IMR-90 (cell line): ENCODE results near the gene CCDC13. TPM values are rescaled to one million over a fixed set of nuclear protein-coding genes. Genes with fewer than 3 reads are reported as not detected.

ENCODE experiments used
- ATAC-seq: fragments of 200-7000 bp; cut with Tn5 transposase; 2 replicates; pipeline ENCODE4 v1.9.1; 2020; ENCODE audit warnings: low read depth, mild to moderate bottlenecking, moderate library complexity
- BruUV-seq: library from RNA; stranded (reverse); fragments of 400-500 nt; replicated peaks from 2 replicates; lab custom pipeline; 2021; lab: Mats Ljungman, UMichigan
- CTCF ChIA-PET: fragments of 300-600 bp; formaldehyde crosslinking; extraction: SDS; loops from one replicate; lab custom pipeline; 2021; ENCODE audit warnings: antibody characterized with exemption; lab: Yijun Ruan, JAX
- POLR2A ChIA-PET: fragments of 300-600 bp; sonication (Branson Sonifier 250); formaldehyde crosslinking; loops from one replicate; lab custom pipeline; 2022; ENCODE audit warnings: antibody characterized with exemption; ENCODE audit not compliant: unreplicated experiment; lab: Charles Lee
- DNase-seq: peaks from one replicate; pipeline ENCODE4 v3.0.0; 2013
- H2AFZ ChIP-seq: replicated peaks from 2 replicates; pipeline ENCODE3; 2013; ENCODE audit warnings: low read length, mild to moderate bottlenecking; ENCODE audit not compliant: poor library complexity
- H2AK5ac ChIP-seq: 2 replicates; pipeline ENCODE4 v1.6.1; 2013; ENCODE audit warnings: low read depth, low read length, inconsistent platforms
- H2AK9ac ChIP-seq: replicated peaks from 2 replicates; pipeline ENCODE3; 2013; ENCODE audit warnings: mild to moderate bottlenecking, low read depth, low read length, moderate library complexity; ENCODE audit not compliant: poor library complexity
- H2BK120ac ChIP-seq: 2 replicates; pipeline ENCODE4 v1.6.1; 2013; ENCODE audit warnings: low read depth, low read length, inconsistent platforms
- H2BK15ac ChIP-seq: 3 replicates; pipeline ENCODE4 v1.6.1; 2013; ENCODE audit warnings: low read depth, low read length, inconsistent platforms
- H2BK20ac ChIP-seq: 2 replicates; pipeline ENCODE4 v1.6.1; 2013; ENCODE audit warnings: low read depth, mild to moderate bottlenecking, inconsistent platforms, low read length, moderate library complexity
- H2BK5ac ChIP-seq: 2 replicates; pipeline ENCODE4 v1.6.1; 2013; ENCODE audit warnings: mild to moderate bottlenecking, low read depth, low read length, inconsistent platforms; ENCODE audit not compliant: poor library complexity, severe bottlenecking
- H3K14ac ChIP-seq: replicated peaks from 2 replicates; pipeline ENCODE4 v1.6.1; 2013; ENCODE audit warnings: low read depth, low read length, inconsistent platforms
- H3K18ac ChIP-seq: 2 replicates; pipeline ENCODE4 v1.6.1; 2013; ENCODE audit warnings: low read depth, low read length, control low read depth
- H3K23ac ChIP-seq: 2 replicates; pipeline ENCODE4 v1.6.1; 2013; ENCODE audit warnings: low read depth, low read length, inconsistent platforms
- H3K27ac ChIP-seq: 2 replicates; pipeline ENCODE4 v1.5.1; 2013; ENCODE audit warnings: mild to moderate bottlenecking, control low read depth, low read length; ENCODE audit not compliant: insufficient read depth
- H3K27me3 ChIP-seq: 2 replicates; pipeline ENCODE4 v1.6.1; 2013; ENCODE audit warnings: low read length; ENCODE audit not compliant: control insufficient read depth, insufficient read depth
- H3K36me3 ChIP-seq: 2 replicates; pipeline ENCODE4 v1.6.1; 2013; ENCODE audit warnings: low read length, mixed read lengths; ENCODE audit not compliant: control insufficient read depth, insufficient read depth
- H3K4ac ChIP-seq: 2 replicates; pipeline ENCODE4 v1.6.1; 2013; ENCODE audit warnings: low read depth, low read length, inconsistent platforms
- H3K4me1 ChIP-seq: 2 replicates; pipeline ENCODE4 v1.6.1; 2013; ENCODE audit warnings: low read length, mixed read lengths; ENCODE audit not compliant: control insufficient read depth, insufficient read depth
- H3K4me2 ChIP-seq: 2 replicates; pipeline ENCODE4 v1.6.1; 2013; ENCODE audit warnings: low read depth, mild to moderate bottlenecking, control low read depth, low read length, moderate library complexity
- H3K4me3 ChIP-seq: 2 replicates; pipeline ENCODE4 v1.5.1; 2013; ENCODE audit warnings: low read depth, mild to moderate bottlenecking, control low read depth, low read length, moderate library complexity; ENCODE audit not compliant: insufficient read depth
- H3K56ac ChIP-seq: 2 replicates; pipeline ENCODE4 v1.6.1; 2013; ENCODE audit warnings: low read length, inconsistent platforms; ENCODE audit not compliant: insufficient read depth; ENCODE audit errors: extremely low read depth
- H3K79me1 ChIP-seq, 2 experiments: 2 replicates each; pipeline ENCODE4 v1.6.1; 2013; ENCODE audit warnings: low read length in 2 of 2, inconsistent platforms in 1 of 2, low read depth in 1 of 2
- H3K9ac ChIP-seq: 2 replicates; pipeline ENCODE4 v1.6.1; 2013; ENCODE audit warnings: low read depth, low read length, control low read depth
- H3K9me1 ChIP-seq: 2 replicates; pipeline ENCODE4 v1.6.1; 2013; ENCODE audit warnings: low read length, inconsistent platforms; ENCODE audit not compliant: insufficient read depth
- H3K9me3 ChIP-seq: 2 replicates; pipeline ENCODE4 v1.6.1; 2013; ENCODE audit warnings: low read length; ENCODE audit not compliant: control insufficient read depth, insufficient read depth
- H4K20me1 ChIP-seq: 2 replicates; pipeline ENCODE4 v1.6.1; 2013; ENCODE audit warnings: low read length, inconsistent platforms; ENCODE audit not compliant: insufficient read depth
- H4K5ac ChIP-seq: 2 replicates; pipeline ENCODE4 v1.6.1; 2013; ENCODE audit warnings: mild to moderate bottlenecking, low read depth, low read length, control low read depth
- H4K8ac ChIP-seq, 2 experiments: 2 replicates each; pipeline ENCODE4 v1.6.1; 2013; ENCODE audit warnings: low read depth in 2 of 2, low read length in 2 of 2, control low read depth in 1 of 2, inconsistent platforms in 1 of 2
- H4K91ac ChIP-seq: 2 replicates; pipeline ENCODE4 v1.6.1; 2013; ENCODE audit warnings: low read depth, low read length, inconsistent platforms; ENCODE audit not compliant: insufficient read depth
- CHD1 ChIP-seq: IDR thresholded peaks from 2 replicates; pipeline ENCODE4 v1.6.1; 2012; ENCODE audit warnings: low read depth, low read length, improper control_type of control experiment
- FOS ChIP-seq: fragments of 150-350 bp; IDR thresholded peaks from 2 replicates; pipeline ENCODE4 v1.6.1; 2016; ENCODE audit warnings: low read depth, low read length
- MAFK ChIP-seq: IDR thresholded peaks from 2 replicates; pipeline ENCODE4 v1.6.1; 2012; ENCODE audit warnings: low read depth, low read length, improper control_type of control experiment
- MAZ ChIP-seq: IDR thresholded peaks from 2 replicates; pipeline ENCODE4 v1.6.1; 2012; ENCODE audit warnings: low read depth, mild to moderate bottlenecking, low read length, improper control_type of control experiment, moderate library complexity, borderline replicate concordance
- NFE2L2 ChIP-seq: fragments of 150-350 bp; IDR thresholded peaks from 2 replicates; pipeline ENCODE4 v1.6.1; 2016; ENCODE audit warnings: low read depth, mild to moderate bottlenecking, low read length
- POLR2A ChIP-seq: IDR thresholded peaks from 2 replicates; pipeline ENCODE4 v1.6.1; 2012; ENCODE audit warnings: mild to moderate bottlenecking, low read depth, low read length
- RCOR1 ChIP-seq: IDR thresholded peaks from 2 replicates; pipeline ENCODE4 v1.6.1; 2012; ENCODE audit warnings: mild to moderate bottlenecking, low read length, improper control_type of control experiment; ENCODE audit not compliant: insufficient replicate concordance
- RFX5 ChIP-seq: IDR thresholded peaks from 2 replicates; pipeline ENCODE4 v1.8.0; 2012; ENCODE audit warnings: low read depth, mild to moderate bottlenecking, low read length, moderate library complexity
- SMC3 ChIP-seq: fragments of 150-350 bp; IDR thresholded peaks from 2 replicates; pipeline ENCODE4 v1.6.1; 2016; ENCODE audit warnings: low read depth, mild to moderate bottlenecking, antibody characterized with exemption, low read length, moderate library complexity
- WGBS, 2 experiments: methylation state at CpG; one replicate each; pipeline versions ENCODE4 v1.1.5 to v1.1.7; 2013; ENCODE audit warnings: missing lambda C conversion rate in 2 of 2; ENCODE audit not compliant: insufficient read length in 1 of 2; ENCODE audit errors: extremely low coverage in 2 of 2; 5-methylcytosine and 5-hydroxymethylcytosine counted together
- dilution Hi-C: fragments of 300-500 bp; cut with HindIII; formaldehyde crosslinking; loops from one replicate; pipeline ENCODE4 v1.14.3; 2018; ENCODE audit warnings: low sequenced_read_pairs; ENCODE audit not compliant: unreplicated experiment
- in situ Hi-C: fragments of 300-500 bp; cut with MboI; formaldehyde crosslinking; loops from 3 replicates; pipeline ENCODE4 v1.14.3; 2019; ENCODE audit warnings: low sequenced_read_pairs, inconsistent platforms, mixed read lengths
- intact Hi-C: fragments of 100-400 bp; cut with micrococcal nuclease; formaldehyde crosslinking; loops from 2 replicates; pipeline ENCODE4 v1.10.0; 2022
- polyA plus RNA-seq, 3 experiments: library from polyadenylated mRNA; depleted of rRNA; stranded (reverse); fragments of >200 nt; gene quantifications; 2 replicates each; pipeline ENCODE4 v1.2.3, GENCODE V29; 2012; ENCODE audit warnings: low replicate concordance in 1 of 3
- total RNA-seq: library from RNA; depleted of rRNA; stranded (reverse); fragments of >200 nt; gene quantifications from 2 replicates; pipeline ENCODE4 v1.2.3, GENCODE V29; 2012
- TF ChIP-seq, protein P1 (sequence below): fragments of 150-350 bp; IDR thresholded peaks from 2 replicates; pipeline ENCODE4 v1.6.1; 2017; ENCODE audit warnings: mild to moderate bottlenecking, antibody characterized with exemption, low read length, low read depth
- TF ChIP-seq, protein P2 (sequence below): conservative IDR thresholded peaks from 2 replicates; pipeline ENCODE4 v1.5.1; 2012; ENCODE audit warnings: mild to moderate bottlenecking, low read depth, low read length, improper control_type of control experiment
- TF ChIP-seq, protein P3 (sequence below): fragments of 150-350 bp; IDR thresholded peaks from 2 replicates; pipeline ENCODE4 v1.6.1; 2016; ENCODE audit warnings: low read depth, mild to moderate bottlenecking, low read length, moderate library complexity, borderline replicate concordance

The CCDC13 gene
- total and polyA plus RNA-seq, 2 of the 4 experiments (the other 2 are of a cell fraction), result 0.18 to 0.19 TPM

DNA sequence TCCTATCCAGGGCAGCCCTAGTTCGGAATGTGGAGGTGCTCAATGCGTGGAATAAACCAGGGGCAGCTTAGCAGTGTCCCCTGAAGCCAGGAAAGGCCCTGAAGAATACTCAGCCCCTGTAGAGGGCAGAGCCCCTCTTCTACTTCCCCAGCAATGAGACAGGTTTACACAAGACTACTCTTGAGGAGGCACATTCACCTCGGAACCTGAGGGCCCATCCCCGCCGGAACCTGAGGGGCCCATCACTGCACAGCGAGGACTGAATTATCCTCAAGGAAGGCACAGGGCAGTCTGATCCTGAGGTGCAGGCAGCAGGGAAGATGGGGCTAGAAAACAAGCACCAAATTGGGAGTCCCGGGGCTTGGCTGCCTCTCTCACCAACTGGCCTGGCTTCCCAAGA is 22.2 kb downstream of the CCDC13 start:
- CTCF ChIA-PET, result interaction anchor here (0.7 to 0.8 kb wide), 2 partner anchors 12 to 103 kb away, joined by 3 read pairs; no protein-coding TSS in a partner anchor
- POLR2A ChIA-PET, result interaction anchor here (0.6 kb wide), 1 partner anchor 751 kb away, joined by 4 read pairs; no protein-coding TSS in a partner anchor
- no peak overlapping the region for H3K23ac ChIP-seq

More for the DNA sequence above, 22.2 kb downstream of the CCDC13 start:
- H4K5ac ChIP-seq, result no peak overlapping the region
- DNase-seq (no peak), ATAC-seq (no peak)
- H2BK120ac ChIP-seq, result no peak overlapping the region
- H3K4me1 ChIP-seq, result peaks cover 10% of the 10 kb centered on the region
- peaks cover 9% of the 10 kb centered on the region for H4K20me1 ChIP-seq
- BruUV-seq, result no TSS peak
- H2AFZ ChIP-seq, result no peak overlapping the region
- H2AK9ac ChIP-seq, result no peak overlapping the region
- H3K4me3 ChIP-seq, result no peak overlapping the region
- WGBS, 2 experiments, result 100% methylated on average over 2 of the region's 7 CpGs; no CpG with 5 or more reads in 1 of the 2 experiments
- H3K27me3 ChIP-seq, result peaks cover 5% of the 10 kb centered on the region
- no peak overlapping the region for H4K91ac ChIP-seq
- no peak overlapping the region for H3K27ac ChIP-seq
- TF ChIP-seq NFE2L2 (no peak), SMC3 (no peak), POLR2A (no peak), FOS (no peak), MAFK (no peak), CHD1 (no peak), MAZ (no peak), RFX5 (no peak), RCOR1 (no peak)
- TF ChIP-seq, protein P1, sequence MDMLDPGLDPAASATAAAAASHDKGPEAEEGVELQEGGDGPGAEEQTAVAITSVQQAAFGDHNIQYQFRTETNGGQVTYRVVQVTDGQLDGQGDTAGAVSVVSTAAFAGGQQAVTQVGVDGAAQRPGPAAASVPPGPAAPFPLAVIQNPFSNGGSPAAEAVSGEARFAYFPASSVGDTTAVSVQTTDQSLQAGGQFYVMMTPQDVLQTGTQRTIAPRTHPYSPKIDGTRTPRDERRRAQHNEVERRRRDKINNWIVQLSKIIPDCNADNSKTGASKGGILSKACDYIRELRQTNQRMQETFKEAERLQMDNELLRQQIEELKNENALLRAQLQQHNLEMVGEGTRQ, result no peak
- TF ChIP-seq, protein P2, sequence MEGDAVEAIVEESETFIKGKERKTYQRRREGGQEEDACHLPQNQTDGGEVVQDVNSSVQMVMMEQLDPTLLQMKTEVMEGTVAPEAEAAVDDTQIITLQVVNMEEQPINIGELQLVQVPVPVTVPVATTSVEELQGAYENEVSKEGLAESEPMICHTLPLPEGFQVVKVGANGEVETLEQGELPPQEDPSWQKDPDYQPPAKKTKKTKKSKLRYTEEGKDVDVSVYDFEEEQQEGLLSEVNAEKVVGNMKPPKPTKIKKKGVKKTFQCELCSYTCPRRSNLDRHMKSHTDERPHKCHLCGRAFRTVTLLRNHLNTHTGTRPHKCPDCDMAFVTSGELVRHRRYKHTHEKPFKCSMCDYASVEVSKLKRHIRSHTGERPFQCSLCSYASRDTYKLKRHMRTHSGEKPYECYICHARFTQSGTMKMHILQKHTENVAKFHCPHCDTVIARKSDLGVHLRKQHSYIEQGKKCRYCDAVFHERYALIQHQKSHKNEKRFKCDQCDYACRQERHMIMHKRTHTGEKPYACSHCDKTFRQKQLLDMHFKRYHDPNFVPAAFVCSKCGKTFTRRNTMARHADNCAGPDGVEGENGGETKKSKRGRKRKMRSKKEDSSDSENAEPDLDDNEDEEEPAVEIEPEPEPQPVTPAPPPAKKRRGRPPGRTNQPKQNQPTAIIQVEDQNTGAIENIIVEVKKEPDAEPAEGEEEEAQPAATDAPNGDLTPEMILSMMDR, result no peak
- TF ChIP-seq, protein P3, sequence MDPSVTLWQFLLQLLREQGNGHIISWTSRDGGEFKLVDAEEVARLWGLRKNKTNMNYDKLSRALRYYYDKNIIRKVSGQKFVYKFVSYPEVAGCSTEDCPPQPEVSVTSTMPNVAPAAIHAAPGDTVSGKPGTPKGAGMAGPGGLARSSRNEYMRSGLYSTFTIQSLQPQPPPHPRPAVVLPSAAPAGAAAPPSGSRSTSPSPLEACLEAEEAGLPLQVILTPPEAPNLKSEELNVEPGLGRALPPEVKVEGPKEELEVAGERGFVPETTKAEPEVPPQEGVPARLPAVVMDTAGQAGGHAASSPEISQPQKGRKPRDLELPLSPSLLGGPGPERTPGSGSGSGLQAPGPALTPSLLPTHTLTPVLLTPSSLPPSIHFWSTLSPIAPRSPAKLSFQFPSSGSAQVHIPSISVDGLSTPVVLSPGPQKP, result no peak
- H3K79me1 ChIP-seq, result no peaks in the 10 kb centered on the region
- H3K14ac ChIP-seq, result no peak overlapping the region
- dilution Hi-C loops (no loop called here), intact Hi-C loops (no loop called here), in situ Hi-C loops (no loop called here)
- no peak overlapping the region for H2BK20ac ChIP-seq
- H3K56ac ChIP-seq, result no peak overlapping the region
- peaks cover 14% of the 10 kb centered on the region for H3K9me1 ChIP-seq
- no peak overlapping the region for H2AK5ac ChIP-seq
- H3K9ac ChIP-seq, result no peak overlapping the region
- H3K36me3 ChIP-seq, result no peaks in the 10 kb centered on the region
- H2BK5ac ChIP-seq, result no peak overlapping the region
- no peak overlapping the region for H2BK15ac ChIP-seq
- H3K4ac ChIP-seq, result no peak overlapping the region
- H3K4me2 ChIP-seq, result no peak overlapping the region
- no peaks in the 10 kb centered on the region for H3K9me3 ChIP-seq
- H4K8ac ChIP-seq, result no peak overlapping the region
- no peak overlapping the region for H3K18ac ChIP-seq
